BLaER1 treated with 17β-estradiol and CSF1 and Interleukin-3, amounts not matched to agents 10 nM and 100 nM (cell line): ENCODE data around the gene TMEM63B.

Experiments used
- H3K27ac ChIP-seq, 11 experiments: shearing (Covaris generic); formaldehyde crosslinking; 2 replicates each; pipeline ENCODE4 v1.8.1; 2022
- H3K27me3 ChIP-seq, 11 experiments: shearing (Covaris generic); formaldehyde crosslinking; 2 replicates each; pipeline ENCODE4 v1.8.1; 2022
- H3K36me3 ChIP-seq, 11 experiments: shearing (Covaris generic); formaldehyde crosslinking; 2 replicates each; pipeline ENCODE4 v1.8.1; 2022
- H3K4me1 ChIP-seq, 10 experiments: shearing (Covaris generic); formaldehyde crosslinking; 2 replicates each; pipeline ENCODE4 v1.8.1; 2022
- H3K4me2 ChIP-seq, 11 experiments: shearing (Covaris generic); formaldehyde crosslinking; 2 replicates each; pipeline ENCODE4 v1.8.1; 2022
- H3K4me3 ChIP-seq, 10 experiments: shearing (Covaris generic); formaldehyde crosslinking; 2 replicates each; pipeline ENCODE4 v1.8.1; 2022
- H3K9ac ChIP-seq, 11 experiments: shearing (Covaris generic); formaldehyde crosslinking; 2 replicates each; pipeline ENCODE4 v1.8.1; 2022
- H3K9me3 ChIP-seq, 11 experiments: shearing (Covaris generic); formaldehyde crosslinking; replicated peaks in 1 of 11; 2 replicates each; pipeline ENCODE4 v1.8.1; 2022
- H4K20me1 ChIP-seq, 11 experiments: shearing (Covaris generic); formaldehyde crosslinking; 2 replicates each; pipeline ENCODE4 v1.8.1; 2022
- Cebpa-rat ChIP-seq, 11 experiments: shearing (Covaris generic); IDR thresholded peaks; 2 replicates each; pipeline ENCODE4 v1.8.1; 2022

Gene TMEM63B

GRCh38 chr6:44099192-44099591, 28.2 kb upstream of the TMEM63B start:
- Histone ChIP-seq H3K27ac (no peak overlapping the region), H3K4me1 (peaks cover 4 to 34% (median 21%) of the 10 kb centered on the region in 10 experiments; a peak in 19 of 20 replicates), H4K20me1 (peaks cover 14 to 82% (median 67%) of the 10 kb centered on the region in 11 experiments; a peak in 21 of 22 replicates), H3K27me3 (no peaks in the 10 kb centered on the region), H3K36me3 (peaks cover 16 to 65% (median 31%) of the 10 kb centered on the region in 11 experiments), H3K4me2 (no peak overlapping the region), H3K9me3 (no peaks in the 10 kb centered on the region), H3K9ac (no peak overlapping the region), H3K4me3 (no peak overlapping the region)
- no peak for TF ChIP-seq Cebpa-rat (IDR thresholded peaks at IDR 0.05)

GRCh38 chr6:44100088-44100550, 27.2 kb upstream of the TMEM63B start:
- no peak overlapping the region for H3K27ac ChIP-seq
- no peak overlapping the region for H3K4me3 ChIP-seq
- H3K36me3 ChIP-seq: peaks cover 19 to 65% (median 36%) of the 10 kb centered on the region in 11 experiments
- H3K9me3 ChIP-seq: no peaks in the 10 kb centered on the region
- no peaks in the 10 kb centered on the region for H3K27me3 ChIP-seq
- H4K20me1 ChIP-seq: peaks cover 21 to 89% (median 76%) of the 10 kb centered on the region in 11 experiments; a peak in 21 of 22 replicates
- H3K4me1 ChIP-seq: peaks cover 13 to 37% (median 25%) of the 10 kb centered on the region in 10 experiments
- H3K9ac ChIP-seq: no peak overlapping the region
- no peak for TF ChIP-seq Cebpa-rat (IDR thresholded peaks at IDR 0.05)
- no peak overlapping the region for H3K4me2 ChIP-seq

- TF ChIP-seq Cebpa-rat (IDR thresholded peaks at IDR 0.05): no peak
- Histone ChIP-seq H3K36me3 (peaks cover 33 to 75% (median 53%) of the 10 kb centered on the region in 11 experiments), H4K20me1 (peaks cover 26 to 99% (median 85%) of the 10 kb centered on the region in 11 experiments; a peak in 21 of 22 replicates), H3K27me3 (no peaks in the 10 kb centered on the region), H3K9me3 (no peaks in the 10 kb centered on the region), H3K9ac (no peak overlapping the region), H3K4me3 (no peak overlapping the region), H3K27ac (no peak overlapping the region), H3K4me2 (no peak overlapping the region), H3K4me1 (peaks cover 15 to 43% (median 24%) of the 10 kb centered on the region in 10 experiments)
These were observed 25.5 kb upstream of the TMEM63B start for GRCh38 chr6:44101832-44102231.

DNA sequence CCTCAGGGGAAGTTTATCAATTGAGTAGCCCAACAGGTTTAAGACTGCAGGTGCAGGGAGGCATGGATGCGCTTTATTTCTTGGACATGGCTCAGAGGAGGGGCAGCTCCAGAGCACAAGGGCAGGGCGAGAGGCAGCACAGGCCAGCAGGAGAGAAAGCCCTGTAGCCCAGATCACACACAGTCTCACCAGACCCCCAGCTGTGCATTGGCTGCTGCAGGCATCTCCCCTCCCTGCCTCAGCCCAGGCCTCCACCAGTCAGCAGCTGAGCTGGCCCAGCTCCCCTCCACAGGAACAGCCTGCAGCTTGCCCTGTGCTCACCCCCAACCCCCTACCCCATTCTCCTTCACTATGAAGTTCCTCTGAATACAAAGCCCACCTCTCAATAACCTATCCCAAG, 24.8 kb upstream of the TMEM63B start:
- Histone ChIP-seq H4K20me1 (peaks cover 21 to 100% (median 84%) of the 10 kb centered on the region in 11 experiments; a peak in 21 of 22 replicates), H3K9ac (no peak overlapping the region), H3K4me1 (peaks cover 8 to 37% (median 23%) of the 10 kb centered on the region in 10 experiments), H3K27me3 (no peaks in the 10 kb centered on the region), H3K36me3 (peaks cover 37 to 81% (median 59%) of the 10 kb centered on the region in 11 experiments), H3K4me3 (no peak overlapping the region), H3K4me2 (no peak overlapping the region), H3K27ac (no peak overlapping the region), H3K9me3 (no peaks in the 10 kb centered on the region)
- TF ChIP-seq Cebpa-rat (IDR thresholded peaks at IDR 0.05): no peak

DNA sequence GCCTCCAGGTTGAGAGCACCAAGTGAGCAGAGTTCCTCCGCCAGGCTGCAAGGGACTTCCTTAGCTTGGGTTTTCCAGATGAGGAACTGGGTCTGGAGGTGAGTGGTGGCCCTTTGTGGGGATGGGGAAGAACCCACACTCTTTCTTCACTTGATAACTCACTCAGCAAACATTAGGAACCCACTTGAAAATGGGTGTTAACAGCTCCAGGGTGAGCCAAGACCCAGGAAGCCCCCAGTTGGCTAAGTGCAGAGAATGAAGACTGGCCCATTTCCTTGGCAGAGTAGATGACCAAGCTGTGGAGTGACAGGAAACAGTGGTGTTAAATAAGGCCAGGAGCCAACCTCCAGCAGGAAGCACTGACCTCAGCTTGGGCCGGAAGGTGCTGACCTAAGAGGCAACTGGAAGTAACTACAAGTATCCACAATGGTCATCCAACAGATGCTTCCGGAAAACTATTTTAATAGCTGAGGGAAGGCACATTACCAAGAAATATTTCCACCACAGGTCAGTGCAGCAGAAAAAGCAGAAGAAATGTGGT, 22.8 kb upstream of the TMEM63B start:
- peaks cover 0 to 25% (median 14%) of the 10 kb centered on the region in 10 experiments; a peak in 13 of 20 replicates for H3K4me1 ChIP-seq
- H4K20me1 ChIP-seq: peaks cover 24 to 99% (median 93%) of the 10 kb centered on the region in 11 experiments; a peak in 21 of 22 replicates
- H3K36me3 ChIP-seq: peaks cover 57 to 94% (median 70%) of the 10 kb centered on the region in 11 experiments
- no peak overlapping the region for H3K4me3 ChIP-seq
- peak overlapping the region in 4 of 11 experiments; percentile 4 to 36 (median 32); a peak in 5 of 22 replicates for H3K4me2 ChIP-seq
- H3K9me3 ChIP-seq: no peaks in the 10 kb centered on the region
- H3K27ac ChIP-seq: no peak overlapping the region
- no peaks in the 10 kb centered on the region for H3K27me3 ChIP-seq
- no peak overlapping the region for H3K9ac ChIP-seq
- no peak for TF ChIP-seq Cebpa-rat (IDR thresholded peaks at IDR 0.05)

- Histone ChIP-seq H3K9ac (no peak overlapping the region), H3K9me3 (no peaks in the 10 kb centered on the region), H3K36me3 (peaks cover 61 to 94% (median 70%) of the 10 kb centered on the region in 11 experiments), H3K27me3 (no peaks in the 10 kb centered on the region), H3K27ac (no peak overlapping the region), H3K4me3 (no peak overlapping the region), H3K4me2 (peak overlapping the region in 4 of 11 experiments; percentile 4 to 36 (median 32); a peak in 5 of 22 replicates), H4K20me1 (peaks cover 28 to 99% (median 93%) of the 10 kb centered on the region in 11 experiments; a peak in 21 of 22 replicates), H3K4me1 (peaks cover 0 to 25% (median 14%) of the 10 kb centered on the region in 10 experiments; a peak in 13 of 20 replicates)
- TF ChIP-seq Cebpa-rat (IDR thresholded peaks at IDR 0.05): no peak
These were observed 22.2 kb upstream of the TMEM63B start for GRCh38 chr6:44105146-44105545.

DNA sequence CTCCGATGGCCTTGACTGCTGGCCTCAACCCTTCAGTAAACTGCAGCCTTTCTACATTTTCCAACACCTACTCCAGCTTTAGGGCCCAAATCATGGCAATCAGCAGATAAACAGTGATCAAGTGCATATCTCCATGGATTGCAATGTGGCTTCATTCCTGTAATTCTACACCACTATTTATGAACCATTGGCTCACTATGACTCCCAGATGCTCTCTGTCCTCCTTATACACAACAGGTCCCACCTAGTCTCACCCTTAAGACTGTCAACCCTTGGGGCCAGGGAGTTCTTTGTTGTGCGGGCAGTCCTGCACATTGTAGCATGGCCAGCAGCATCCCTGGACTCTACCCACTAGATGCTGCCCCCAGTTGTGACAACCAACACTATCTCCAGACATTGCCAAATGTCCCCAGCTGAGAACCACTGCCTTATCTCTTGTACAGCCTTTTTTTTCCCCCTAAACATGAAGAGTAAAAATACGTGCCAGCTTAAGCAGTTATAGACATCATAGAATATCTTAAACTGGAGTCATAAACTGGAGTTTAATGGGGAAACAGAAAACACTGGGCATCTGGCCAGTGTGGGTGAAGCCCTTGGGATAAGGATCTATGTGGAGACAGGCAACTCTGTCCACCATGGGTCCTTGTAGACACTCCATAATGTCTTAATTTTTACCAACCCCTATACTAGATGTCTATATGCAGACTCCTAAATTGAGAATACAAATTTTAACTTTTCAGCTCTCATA, 21.2 kb upstream of the TMEM63B start:
- no peaks in the 10 kb centered on the region for H3K27me3 ChIP-seq
- no peak overlapping the region for H3K4me3 ChIP-seq
- H3K4me2 ChIP-seq: no peak overlapping the region; a peak in 1 of 22 replicates
- H3K9me3 ChIP-seq: no peaks in the 10 kb centered on the region
- peaks cover 35 to 99% (median 93%) of the 10 kb centered on the region in 11 experiments; a peak in 21 of 22 replicates for H4K20me1 ChIP-seq
- H3K36me3 ChIP-seq: peaks cover 67 to 97% (median 80%) of the 10 kb centered on the region in 11 experiments
- TF ChIP-seq Cebpa-rat (IDR thresholded peaks at IDR 0.05): no peak
- H3K9ac ChIP-seq: no peak overlapping the region
- H3K27ac ChIP-seq: no peak overlapping the region
- peaks cover 0 to 25% (median 14%) of the 10 kb centered on the region in 10 experiments; a peak in 13 of 20 replicates for H3K4me1 ChIP-seq

DNA sequence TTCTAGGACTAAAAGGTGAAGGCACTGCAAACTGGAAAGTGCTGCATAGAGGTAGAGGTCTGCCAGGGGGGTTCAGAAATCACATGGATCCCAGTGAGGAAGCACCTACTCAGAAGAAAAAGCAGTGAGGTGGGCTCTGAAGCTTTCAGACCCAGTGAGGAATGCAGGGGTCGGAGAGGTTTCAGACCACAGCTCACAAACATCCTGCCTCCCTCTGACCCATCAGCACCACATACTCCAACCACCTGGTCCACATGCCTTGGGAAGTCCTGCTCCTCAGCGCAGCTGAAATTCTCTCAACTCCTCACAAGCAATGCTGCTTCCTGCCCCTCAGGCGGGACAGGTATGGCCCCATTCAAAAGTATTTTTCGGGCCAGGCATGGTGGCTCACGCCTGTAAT, 20.3 kb upstream of the TMEM63B start:
- H3K4me2 ChIP-seq: no peak overlapping the region
- H3K27me3 ChIP-seq: no peaks in the 10 kb centered on the region
- H3K36me3 ChIP-seq: peaks cover 75 to 97% (median 88%) of the 10 kb centered on the region in 11 experiments
- H4K20me1 ChIP-seq: peaks cover 39 to 99% (median 93%) of the 10 kb centered on the region in 11 experiments; a peak in 21 of 22 replicates
- H3K4me1 ChIP-seq: peaks cover 0 to 24% (median 14%) of the 10 kb centered on the region in 10 experiments; a peak in 13 of 20 replicates
- no peak overlapping the region for H3K4me3 ChIP-seq
- no peak overlapping the region for H3K9ac ChIP-seq
- H3K27ac ChIP-seq: no peak overlapping the region
- no peak for TF ChIP-seq Cebpa-rat (IDR thresholded peaks at IDR 0.05)
- no peaks in the 10 kb centered on the region for H3K9me3 ChIP-seq

GRCh38 chr6:44108471-44108870, 18.9 kb upstream of the TMEM63B start:
- H3K36me3 ChIP-seq: peaks cover 87 to 100% (median 98%) of the 10 kb centered on the region in 11 experiments

More at GRCh38 chr6:44108471-44108870, 18.9 kb upstream of the TMEM63B start:
- no peak for TF ChIP-seq Cebpa-rat (IDR thresholded peaks at IDR 0.05)
- H3K9ac ChIP-seq: no peak overlapping the region
- H3K4me1 ChIP-seq: peaks cover 0 to 24% (median 13%) of the 10 kb centered on the region in 10 experiments; a peak in 13 of 20 replicates
- peaks cover 35 to 100% (median 93%) of the 10 kb centered on the region in 11 experiments; a peak in 21 of 22 replicates for H4K20me1 ChIP-seq
- no peak overlapping the region for H3K27ac ChIP-seq
- H3K9me3 ChIP-seq: no peaks in the 10 kb centered on the region
- no peaks in the 10 kb centered on the region for H3K27me3 ChIP-seq
- H3K4me2 ChIP-seq: no peak overlapping the region
- no peak overlapping the region for H3K4me3 ChIP-seq
